Activated effector memory CD4-positive, alpha-beta T cell treated with Interleukin-2 at 50 U/mL for 16 hours (primary cell): ENCODE measurements around the gene PCID2.
"Not testable (repeated sequence)": the region's sequence is repeated elsewhere in the genome, so short reads cannot be mapped to it uniquely, and the experiment has no call there.

ENCODE experiments used
- DNase-seq: peaks from one replicate; pipeline ENCODE4 v3.0.0-alpha.2; 2020

The PCID2 gene

DNA sequence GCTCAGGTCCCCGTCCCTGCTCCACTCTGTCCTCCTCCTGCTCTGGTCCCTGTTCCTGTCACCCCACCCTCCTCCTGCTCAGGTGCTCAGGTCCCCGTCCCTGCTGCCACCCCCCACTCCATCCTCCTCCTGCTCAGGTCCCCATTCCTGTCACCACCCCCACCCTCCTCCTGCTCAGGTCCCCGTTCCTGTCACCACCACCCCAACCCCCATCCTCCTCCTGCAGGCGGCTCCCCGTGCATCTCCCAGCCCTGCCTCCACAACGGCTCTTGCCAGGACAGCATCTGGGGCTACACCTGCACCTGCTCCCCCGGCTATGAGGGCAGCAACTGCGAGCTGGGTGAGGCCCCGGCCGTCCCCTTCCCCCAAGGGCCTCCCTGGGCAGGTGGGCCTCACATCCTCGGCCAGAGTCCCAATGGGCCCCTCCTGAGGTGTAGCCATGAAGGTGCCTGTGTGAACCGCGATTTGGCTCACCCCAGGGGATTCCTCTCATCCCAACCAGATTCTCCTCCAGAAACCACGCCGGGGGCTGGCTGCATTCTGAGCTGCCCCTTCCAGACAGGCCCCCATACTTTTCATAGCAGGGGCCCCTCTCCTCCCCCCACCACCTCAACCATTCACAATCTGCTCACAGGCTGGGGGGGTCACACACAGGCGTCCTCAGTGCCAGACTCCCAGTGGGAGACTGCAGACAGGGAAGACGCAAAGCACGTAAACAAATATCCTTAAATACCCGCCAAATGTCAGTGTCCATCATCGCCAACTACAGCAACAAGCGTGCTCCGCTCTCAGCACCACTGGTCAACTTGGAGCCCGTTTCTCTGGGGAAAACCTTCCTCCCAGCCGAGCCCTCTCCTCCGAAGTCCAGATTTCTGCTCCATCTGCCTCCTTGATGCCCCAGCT lies 45.4 kb downstream of the PCID2 start:
- no peak for DNase-seq

DNA sequence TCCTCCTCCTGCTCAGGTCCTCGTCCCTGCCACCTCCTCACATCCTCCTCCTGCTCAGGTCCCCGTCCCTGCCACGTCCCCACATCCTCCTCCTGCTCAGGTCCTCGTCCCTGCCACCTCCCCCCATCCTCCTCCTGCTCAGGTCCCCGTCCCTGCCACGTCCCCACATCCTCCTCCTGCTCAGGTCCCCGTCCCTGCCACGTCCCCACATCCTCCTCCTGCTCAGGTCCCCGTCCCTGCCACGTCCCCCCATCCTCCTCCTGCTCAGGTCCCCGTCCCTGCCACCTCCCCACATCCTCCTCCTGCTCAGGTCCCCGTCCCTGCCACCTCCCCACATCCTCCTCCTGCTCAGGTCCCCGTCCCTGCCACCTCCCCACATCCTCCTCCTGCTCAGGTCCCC lies 46.5 kb downstream of the PCID2 start:
- not testable (repeated sequence) for DNase-seq

DNA sequence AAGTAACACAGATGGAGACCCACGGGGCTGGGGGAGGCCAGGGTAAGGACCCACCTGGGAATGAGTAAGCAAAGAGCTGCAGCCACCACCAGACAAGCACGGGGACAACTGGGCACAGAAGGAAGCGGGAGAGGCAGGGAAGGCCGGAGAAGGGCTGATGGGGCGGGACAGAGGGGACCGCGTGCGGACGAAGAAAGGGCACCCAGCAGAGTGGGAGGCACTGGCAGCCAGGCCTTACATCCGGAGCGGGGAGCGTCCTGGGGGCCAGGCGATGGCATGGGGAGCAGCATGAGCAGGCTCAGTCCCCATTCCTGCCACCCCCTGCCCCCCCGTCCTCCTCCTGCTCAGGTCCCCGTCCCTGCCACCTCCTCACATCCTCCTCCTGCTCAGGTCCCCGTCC lies 47.0 kb downstream of the PCID2 start:
- DNase-seq = no peak

DNA sequence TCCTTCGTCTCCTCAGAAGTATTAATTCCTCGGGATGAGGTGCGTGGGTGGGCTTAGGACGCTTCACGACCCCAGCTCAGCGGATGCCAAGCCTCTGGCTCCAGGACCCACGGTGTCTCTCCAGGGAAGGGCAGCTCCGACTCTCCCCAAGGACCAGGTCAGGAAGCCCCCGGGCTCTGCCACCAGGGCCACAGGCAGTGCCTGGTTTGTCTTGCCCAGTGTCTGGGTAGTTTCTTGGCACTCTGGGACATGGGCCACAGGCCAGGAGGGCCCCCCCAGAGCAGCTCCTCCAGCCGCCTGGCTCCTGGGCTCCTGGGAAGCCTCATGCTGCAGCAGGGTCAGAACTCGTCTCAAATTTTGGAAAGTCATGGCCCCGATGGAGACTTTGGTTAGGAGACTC lies 47.5 kb downstream of the PCID2 start:
- DNase-seq = no peak

DNA sequence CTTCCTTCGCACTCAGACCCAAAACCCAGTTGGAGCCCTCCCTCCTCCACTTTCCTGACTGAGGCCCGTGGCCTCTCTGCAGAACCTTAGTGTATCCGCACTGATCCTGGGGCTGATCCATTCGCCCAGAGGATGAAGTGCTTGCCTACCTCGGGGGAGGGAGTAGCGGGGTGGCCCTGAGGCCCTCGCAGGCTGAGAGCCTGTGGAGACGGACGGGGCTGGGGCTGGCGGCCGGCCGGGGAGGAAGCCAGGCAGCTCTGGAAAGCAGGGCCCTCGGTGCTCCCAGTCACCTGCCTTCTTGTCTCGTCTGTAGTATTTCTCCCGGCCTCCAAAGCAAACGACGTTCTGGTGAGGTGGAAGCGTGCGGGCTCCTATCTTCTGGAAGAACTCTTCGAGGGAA lies 48.8 kb downstream of the PCID2 start:
- no peak for DNase-seq

DNA sequence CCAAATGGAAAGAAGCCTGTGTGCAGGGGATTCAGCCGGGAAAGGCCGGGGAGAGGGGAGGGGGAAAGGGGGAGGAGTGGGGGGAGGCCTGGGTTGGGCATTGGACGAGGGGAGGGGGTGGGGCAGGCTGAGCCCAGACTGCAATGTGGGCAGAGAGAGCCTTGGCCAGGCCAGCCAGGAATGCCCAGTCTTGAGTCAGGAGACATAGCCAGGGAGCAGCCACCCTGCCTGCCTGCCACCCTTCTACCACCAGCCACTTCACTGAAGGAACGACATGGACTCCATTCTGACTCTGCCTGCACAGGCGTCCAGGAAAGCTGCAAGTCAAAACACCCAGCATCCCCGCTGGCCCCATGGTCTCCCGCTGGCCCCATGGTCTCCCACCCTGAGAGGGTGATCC lies 49.5 kb downstream of the PCID2 start:
- DNase-seq = no peak

DNA sequence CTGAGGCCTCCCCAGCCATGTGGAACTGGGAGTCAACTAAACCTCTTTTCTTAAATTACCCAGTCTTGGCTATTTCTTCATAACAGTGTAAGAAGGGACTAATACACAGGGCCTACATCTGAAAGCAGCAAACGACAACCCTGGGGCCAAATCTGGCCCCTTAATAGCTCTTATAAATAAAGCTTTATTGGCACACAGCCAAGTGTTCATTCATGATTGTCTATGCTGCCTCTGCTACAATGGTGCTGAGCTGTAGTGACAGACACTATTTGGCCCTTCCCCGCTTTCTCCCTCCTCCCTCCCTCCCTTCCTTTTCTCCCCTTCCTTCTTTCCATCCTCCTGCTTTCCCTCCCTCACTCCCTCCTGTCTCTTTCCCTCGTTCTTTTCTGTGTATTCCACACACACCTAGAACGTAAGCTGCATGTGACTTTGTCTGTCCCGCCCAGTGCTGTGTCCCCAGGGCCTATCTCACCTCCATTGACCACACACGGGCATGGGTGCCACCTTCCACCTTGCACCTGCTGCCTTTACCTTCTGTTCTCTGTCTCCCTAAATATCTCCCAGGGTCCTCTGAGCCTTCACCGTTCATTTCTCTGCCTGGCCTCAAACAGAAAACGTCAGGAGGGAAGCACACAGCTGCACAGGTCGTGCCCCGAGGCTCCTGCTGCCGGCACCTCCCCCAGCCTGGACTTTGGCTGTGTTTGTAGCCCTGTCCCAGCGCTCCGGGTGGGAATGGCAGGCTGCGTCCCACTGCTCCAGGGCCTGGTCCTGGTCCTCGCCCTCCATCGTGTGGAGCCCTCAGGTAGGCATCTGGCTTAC lies 50.3 kb downstream of the PCID2 start, which contains the start of gene PROZ:
TSS of gene PROZ (plus strand) at position 720 of the 819 bp plus-strand sequence. CDS start at position 733, 13 bp downstream.
- no peak for DNase-seq

DNA sequence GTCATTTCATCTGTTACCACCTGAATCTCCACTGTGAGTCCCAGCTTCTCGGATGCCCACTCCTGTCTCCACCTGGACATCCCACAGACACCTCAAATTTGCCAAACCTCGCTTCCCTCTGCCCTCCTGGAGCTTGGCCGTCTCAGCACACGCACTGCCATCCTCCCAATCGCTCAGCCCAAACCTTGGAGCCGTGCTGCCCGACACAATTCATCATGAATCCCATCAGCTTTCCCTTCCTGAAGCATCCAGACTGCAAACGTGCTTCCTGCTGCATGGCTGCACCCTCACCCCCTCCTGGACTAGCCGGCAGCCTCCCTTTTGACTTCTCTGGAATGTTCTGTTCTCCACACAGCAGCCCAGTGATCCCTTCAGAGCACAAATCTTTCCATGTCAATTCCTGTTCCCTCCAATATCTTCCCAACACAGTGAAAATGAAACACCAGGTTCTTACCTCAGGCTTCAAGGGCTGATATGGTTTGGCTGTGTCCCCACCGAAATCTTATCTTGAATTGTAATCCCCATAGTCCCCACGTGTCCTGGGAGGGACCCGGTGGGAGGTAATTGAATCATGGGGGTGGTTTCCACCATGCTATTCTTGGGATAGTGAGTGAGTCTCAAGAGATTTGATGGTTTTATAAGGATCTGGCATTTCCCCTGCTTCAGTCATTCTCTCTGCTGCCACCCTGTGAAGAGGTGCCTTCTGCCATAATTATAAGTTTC lies 51.1 kb downstream of the PCID2 start:
- DNase-seq = no peak

DNA sequence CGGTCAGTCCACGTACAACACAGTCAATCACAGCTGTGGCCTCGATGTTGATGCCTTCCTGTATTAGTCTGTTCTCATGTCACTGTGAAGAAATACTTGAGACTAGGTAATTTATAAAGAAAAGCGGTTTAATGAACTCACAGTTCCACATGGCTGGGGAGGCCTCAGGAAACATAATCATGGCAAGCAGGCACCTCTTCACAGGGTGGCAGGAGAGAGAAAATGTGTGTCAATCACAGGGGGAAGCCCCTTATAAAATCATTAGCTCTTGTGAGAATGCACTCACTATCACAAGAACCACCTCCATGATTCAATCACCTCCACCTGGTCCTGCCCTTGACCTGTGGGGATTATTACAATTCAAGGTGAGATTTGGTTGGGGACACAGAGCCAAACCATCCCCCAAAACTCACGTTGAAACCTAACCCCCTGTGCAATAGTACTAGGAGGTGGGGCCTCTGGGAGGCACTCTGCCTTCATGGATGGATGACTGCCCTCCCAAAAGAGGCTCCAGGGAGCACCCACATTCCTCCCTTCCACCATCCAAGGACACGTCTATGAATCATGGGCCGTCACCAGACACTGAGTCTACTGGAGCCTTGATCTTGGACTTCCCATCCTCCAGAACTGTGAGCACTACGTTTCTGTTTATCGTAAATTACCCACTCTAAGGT lies 52.4 kb downstream of the PCID2 start:
- no peak for DNase-seq

DNA sequence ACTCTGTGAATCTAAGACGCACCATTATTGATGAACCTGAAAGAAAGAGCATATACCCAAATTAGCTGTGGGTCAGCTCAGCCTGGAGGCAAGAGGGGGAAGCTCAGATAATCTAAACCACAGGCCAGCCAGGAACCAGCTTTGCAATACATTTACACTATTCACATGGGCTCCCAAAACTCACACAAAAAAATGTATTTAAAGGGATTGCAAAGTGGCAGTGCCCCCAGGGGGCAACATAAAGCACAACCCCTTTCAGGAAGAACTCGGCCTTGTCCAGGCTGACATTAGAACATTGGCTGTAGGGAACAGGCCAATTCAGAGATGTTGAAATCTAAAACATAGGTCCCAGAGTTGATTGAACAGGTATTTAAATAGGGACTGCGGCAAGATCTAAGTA lies 53.3 kb downstream of the PCID2 start:
- no peak for DNase-seq

DNA sequence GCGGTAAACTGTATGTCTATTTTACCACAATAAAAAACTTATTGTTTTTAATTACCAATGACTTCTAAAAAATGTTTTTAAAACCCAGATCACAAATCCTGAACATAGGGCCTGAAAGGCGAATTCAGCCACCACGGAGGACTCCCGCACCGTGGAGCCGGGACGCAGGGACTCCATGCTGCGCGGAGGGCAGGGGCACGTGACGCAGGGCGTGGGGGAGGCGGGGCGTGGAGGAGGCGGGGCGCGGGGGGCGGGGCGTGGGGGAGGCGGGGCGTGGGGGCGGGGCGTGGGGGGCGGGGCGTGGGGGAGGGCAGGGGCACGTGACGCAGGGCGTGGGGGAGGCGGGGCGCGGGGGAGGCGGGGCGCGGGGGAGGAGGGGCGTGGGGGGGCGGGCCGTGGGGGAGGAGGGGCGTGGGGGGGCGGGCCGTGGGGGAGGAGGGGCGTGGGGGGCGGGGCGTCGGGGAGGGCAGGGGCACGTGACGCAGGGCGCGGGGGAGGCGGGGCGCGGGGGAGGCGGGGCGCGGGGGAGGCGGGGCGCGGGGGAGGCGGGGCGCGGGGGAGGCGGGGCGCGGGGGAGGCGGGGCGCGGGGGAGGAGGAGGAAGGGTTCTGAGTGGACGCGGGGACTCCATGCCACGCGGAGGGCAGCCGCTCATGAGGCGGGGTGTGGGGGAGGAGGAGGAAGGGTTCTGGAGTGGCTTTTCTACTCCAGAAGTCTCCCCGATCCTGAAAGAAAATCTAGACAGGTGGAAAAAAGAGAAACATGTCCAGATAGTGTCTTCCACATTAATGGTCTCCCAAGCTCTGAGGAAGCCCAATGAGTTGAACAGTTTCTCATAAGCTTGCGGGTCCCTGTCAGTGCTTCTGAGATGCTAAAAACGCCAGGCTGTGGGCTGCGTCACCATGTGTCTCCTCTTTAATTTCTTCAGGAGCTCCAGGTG lies 54.4 kb downstream of the PCID2 start:
- DNase-seq = peak; percentile 61

DNA sequence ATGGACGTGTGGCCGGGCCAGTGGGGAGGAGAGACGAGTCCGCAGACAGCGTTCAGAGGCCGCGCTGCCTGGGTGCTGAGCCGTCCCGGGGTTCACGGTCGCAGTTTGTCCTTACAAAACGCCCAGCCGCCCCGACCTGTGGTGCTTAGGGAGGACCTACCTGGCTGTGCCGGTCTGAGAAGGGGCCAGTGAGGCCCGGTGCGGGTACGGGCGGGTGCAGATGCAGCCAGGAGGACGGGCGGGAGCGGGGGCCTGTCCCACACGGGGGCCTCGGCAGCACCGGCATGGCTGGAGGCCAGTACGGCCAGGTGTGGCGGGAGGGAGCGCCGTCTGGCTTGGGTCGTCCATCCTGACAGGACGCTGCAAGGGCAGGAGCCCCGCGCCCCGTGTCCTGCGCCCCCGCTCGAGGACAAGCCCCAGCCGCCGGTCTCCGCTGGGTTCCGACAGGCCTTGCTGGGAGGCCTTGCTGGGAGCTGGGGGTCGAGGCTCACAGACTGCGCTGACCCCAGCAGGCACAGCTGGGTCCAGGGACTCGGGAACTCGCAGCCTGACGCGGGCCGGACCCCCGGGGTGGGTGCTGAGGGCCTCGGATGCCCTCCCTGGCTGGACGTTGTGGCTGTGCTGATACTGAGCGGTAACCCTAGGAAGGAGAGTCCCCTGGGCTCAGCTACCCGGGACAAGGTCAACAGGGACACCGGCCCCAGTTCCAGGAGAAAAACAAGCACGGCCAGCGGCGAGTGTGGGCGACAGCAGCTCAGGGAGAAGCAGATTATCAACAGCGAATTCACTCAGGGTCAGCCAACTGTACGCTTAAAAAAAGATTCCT lies 55.3 kb downstream of the PCID2 start:
- DNase-seq = no peak

DNA sequence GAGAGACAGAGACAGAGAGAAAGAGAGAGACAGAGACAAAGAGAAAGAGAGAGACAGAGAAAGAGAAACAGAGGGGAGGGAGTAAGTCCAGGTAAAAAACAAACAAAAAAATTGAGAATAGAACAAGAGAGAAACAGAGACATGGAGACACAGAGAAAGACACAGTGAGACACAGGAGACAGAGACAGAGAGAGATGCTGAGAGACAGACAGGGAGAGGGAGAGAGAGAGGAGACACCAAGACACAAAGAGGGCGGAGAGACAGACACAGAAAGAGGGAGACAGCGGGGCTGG lies 55.8 kb downstream of the PCID2 start:
- DNase-seq = no peak

DNA sequence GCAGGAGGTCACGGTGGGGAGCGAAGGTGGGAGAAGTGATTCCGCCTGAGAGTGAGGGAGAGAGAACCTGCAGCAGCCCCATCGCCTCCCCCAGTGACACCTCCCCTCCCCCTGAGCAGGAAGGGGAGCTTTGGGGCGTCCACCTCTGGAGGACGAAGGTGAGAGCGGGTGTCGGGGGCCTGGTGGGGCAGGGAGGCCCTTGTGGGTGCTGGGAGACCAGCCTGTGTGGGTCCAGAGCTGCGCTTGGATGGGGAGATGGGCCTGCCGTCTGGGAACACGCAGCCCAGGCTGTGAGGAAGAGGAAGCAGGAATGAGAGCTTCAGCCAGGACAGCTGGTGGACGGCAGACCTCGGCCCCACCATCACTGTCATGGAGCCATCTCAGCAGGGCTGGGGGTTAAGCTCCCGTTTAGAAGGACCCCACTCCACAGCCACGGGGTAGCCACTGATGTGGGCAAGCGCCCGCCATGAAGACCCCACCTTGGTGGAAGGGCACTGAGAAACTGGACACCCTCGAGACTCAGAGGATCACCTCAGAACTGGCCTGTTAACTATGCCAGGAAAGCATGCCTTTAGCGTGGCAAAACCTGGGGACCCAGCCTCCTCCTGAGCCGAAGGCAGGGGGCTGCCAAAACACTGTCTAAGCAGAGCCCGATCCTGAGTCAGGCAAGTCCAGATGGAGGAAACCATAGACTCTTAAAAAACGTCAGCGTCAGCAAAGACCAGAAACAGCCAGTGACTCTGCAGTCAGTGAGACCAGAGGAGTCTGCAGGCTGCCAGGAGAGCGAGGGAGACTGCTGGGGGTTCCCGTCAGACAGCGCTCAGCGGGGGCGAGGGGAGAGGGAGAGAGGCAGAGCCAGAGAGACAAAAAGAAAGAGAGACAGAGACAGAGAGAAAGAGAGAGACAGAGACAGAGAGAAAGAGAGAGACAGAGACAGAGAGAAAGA lies 56.5 kb downstream of the PCID2 start:
- DNase-seq = no peak

DNA sequence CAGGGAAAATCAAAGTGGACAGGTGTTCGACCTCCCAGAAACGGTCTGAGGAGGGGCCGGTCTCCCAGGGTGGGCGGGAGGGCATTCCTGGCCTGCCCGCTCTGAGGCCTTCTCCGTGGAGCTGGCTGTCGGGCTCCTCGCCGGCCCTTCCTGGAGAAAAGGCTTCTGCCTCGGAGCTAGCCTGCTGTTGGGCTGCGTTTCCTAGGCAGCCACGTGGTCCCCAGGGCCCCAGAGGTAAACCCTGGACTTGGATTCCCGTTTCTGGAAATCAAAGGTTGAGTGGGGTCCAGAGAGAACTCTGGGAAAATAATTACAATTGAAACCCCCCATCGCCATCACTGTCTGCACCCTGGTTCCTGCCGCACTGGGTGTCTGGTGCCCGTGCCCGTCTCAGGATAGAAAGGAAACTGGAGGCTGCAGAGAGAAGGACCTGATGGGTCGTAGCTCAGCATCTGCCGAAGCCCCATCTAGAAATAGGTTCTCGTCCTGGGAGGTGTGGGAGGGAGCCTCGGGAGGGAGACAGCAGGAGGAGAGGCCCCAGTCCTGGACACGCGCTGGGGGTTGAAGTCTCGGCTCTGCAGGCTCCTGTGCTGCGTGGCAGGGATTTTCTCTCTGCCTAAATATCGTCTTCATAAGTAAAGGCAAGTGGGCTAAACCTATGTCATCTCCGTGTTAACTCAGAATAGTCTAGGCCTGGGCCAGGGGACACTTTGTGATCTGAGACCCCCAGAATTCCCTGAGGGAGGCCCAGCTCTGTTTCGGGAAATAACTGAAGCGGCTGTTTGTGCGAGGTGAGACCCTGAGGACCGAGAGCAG lies 57.7 kb downstream of the PCID2 start:
- DNase-seq = no peak

DNA sequence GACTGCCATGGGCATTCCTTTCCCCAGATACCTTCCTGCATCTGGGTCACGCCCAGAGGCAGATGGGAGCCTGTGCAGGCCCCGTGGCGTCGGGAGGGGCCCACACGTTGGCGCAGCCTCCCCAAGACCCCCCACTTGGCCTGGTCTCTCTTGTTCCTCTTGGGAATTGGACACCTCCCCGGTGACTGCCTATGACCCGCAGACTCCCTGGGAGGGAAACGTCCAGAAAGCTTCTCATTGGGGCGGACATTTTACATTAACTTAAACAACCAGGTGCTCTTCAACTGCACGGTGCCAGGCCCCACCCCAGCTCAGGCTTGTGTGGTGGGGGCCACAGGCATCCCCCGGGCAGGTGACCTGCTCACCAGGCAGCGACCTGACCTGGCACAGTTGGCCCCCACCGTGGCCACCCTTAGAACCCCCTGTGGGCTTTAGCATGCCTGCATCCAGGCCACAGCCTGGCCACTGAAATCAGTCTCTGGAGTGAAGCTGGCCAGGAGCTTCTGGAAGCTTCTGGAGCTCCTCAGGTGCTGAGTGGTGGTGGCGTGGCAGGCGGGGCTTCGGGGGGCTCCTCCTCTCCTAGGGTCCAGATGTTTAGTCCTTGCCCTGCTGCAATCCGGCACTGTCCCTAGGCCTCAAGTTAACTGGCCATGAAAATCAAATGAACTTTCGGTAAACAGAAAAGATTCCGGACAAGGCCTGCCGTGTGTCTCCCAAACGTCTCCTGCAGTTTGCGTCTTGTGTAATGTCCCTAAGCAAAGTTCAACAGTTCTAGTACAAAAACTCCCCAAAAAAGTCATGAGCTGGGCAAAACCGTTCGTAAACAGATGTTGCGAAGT lies 58.5 kb downstream of the PCID2 start:
- no peak for DNase-seq

DNA sequence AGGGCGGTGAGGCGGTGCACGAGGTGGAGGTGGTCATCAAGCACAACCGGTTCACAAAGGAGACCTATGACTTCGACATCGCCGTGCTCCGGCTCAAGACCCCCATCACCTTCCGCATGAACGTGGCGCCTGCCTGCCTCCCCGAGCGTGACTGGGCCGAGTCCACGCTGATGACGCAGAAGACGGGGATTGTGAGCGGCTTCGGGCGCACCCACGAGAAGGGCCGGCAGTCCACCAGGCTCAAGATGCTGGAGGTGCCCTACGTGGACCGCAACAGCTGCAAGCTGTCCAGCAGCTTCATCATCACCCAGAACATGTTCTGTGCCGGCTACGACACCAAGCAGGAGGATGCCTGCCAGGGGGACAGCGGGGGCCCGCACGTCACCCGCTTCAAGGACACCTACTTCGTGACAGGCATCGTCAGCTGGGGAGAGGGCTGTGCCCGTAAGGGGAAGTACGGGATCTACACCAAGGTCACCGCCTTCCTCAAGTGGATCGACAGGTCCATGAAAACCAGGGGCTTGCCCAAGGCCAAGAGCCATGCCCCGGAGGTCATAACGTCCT lies 59.4 kb downstream of the PCID2 start:
- no peak for DNase-seq
